Activated CD8-positive, alpha-beta memory T cell treated with anti-CD3 and anti-CD28 coated beads, Interleukin-2, amount 50 U/mL, for 24 hours (primary cell): ENCODE results near the gene BABAM2.
"Not testable (repeated sequence)": the region's sequence is repeated elsewhere in the genome, so short reads cannot be mapped to it uniquely, and the experiment has no call there.

Experiments used
- DNase-seq: peaks from one replicate; pipeline ENCODE4 v3.0.0-alpha.2; 2020; ENCODE audit errors: extremely low read depth

The BABAM2 gene

DNA sequence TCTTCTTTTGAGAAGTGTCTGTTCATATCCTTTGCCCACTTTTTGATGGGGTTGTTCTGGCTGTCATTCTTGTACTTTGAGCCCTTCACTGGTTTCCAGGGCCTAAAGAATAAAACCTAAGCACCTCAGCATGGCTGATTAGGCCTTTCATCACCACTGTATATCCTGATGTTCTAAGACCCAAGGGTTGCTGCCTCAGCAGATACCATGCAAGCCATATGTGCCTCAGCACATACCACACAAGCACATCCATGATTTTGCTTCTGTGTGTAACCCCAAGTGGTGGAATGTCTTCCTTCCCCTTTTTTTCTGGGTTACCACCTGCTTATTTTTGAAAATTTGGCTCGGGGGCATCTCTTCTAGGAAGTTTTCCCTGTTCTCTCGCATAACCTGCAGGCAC lies 11.7 kb upstream of the BABAM2 start:
- DNase-seq = no peak

DNA sequence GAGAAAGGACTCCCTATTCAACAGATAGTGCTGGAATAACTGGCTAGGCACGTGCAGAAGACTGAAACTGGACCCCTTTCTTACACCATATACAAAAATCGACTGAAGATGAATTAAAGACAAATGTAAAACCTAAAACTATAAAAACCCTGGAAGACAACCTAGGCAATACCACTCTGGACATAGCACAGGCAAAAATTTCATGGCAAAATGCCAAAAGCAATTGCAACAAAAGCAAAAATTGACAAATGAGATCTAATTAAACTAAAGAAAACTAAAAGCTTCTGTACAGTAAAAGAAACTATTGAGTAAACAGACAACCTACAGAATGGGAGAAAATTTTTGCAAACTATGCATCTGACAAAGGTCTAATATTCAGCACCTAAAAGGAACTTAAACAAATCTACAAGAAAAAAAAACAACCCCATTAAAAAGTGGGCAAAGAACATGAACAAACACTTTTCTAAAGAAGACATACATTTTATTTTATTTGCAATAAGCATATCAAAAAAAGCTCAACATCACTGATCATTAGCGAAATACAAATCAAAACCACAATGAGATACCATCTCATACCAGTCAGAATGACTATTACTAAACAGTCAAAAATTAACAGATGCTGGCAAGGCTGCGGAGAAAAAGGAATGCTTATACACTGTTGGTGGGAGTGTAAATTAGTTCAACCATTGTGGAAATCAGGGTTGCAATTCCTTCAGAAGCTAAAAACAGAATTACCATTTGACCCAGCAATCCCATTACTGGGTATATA lies 8.5 kb upstream of the BABAM2 start:
- DNase-seq = not testable (repeated sequence)

DNA sequence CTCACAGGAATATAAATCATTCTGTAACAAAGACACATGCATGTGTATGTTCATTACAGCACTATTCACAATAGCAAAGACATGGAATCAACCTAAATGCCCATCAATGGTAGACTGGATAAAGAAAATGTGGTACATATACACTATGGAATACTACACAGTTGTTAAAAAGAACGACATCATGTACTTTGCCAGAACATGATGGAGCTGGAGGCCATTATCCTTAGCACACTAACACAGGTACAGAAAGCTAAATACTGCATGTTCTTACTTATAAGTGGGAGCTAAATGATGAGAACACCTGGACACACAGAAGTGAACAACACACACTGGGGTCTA lies 8.0 kb upstream of the BABAM2 start:
- not testable (repeated sequence) for DNase-seq

DNA sequence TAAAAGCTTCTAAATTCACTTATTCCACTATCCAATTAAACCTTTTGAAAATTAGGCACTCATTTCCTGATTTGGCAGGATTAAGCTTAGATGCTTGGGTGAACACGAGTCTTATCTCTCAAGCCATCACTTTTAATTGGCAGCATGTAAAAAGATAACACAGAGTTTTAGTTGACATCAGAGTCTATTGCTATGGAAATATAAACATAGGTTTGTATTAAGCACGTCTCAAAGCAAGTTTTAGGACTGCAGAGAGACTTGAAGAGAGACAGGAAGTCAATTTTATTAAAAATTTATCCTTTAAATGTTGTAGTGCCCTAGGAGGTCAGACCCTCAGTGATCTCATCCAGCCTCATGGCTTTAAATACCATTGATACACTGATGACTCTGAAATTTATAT lies 5.9 kb upstream of the BABAM2 start:
- DNase-seq = no peak

DNA sequence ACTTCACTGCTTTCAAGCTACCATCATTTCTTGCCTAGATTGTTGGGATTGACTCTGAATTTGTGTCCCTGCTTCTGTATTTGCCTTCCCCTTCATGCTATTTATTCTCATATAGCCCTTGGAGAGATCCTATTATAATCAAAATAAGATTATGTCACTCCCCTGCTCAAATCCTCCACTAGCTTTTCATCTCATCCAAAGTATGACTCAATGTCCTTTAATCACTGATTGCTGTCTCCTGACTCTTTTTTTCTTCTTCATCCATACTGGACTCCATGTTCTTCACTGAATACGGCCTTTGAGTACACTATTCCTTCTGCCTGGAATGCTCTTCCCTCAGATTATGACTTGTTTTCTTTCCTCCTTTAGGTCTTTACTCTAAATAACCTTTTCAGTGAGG lies 5.3 kb upstream of the BABAM2 start:
- DNase-seq = no peak

DNA sequence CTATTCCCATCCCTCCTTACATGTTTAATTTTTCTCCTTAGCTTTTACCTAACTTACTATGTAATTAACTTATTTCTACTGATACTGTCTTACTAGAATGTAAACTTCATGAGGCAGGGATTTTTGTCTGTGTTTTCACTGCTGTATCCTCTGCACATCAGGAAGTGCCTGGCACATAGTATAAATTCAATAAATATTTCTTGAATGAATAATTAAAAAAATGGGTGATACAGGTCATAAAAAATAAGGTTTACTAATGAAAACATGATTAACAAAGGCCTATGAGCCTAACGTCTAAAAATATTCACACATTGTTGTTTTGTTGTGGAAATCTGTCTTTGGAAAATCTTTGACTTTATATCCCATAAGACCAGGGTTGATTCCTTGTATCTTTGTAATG lies 4.9 kb upstream of the BABAM2 start:
- no peak for DNase-seq

DNA sequence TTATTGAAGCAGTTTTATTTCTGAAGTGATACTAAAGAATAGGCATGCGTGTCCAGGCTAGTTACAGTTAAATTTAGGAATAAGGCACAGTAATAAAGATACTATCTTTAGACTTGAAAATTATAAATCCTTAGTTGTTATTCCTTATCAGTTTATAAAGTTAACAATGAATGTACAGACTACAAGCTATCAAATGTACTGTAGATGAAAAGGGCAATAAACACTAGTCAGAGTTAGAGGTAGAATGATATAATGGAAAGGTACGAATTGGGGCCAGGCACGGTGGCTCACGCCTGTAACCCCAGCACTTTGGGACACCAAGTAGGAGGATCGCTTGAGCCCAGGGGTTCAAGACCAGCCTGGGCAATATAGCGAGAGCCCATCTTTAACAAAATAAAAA lies 4.2 kb upstream of the BABAM2 start:
- DNase-seq = no peak

DNA sequence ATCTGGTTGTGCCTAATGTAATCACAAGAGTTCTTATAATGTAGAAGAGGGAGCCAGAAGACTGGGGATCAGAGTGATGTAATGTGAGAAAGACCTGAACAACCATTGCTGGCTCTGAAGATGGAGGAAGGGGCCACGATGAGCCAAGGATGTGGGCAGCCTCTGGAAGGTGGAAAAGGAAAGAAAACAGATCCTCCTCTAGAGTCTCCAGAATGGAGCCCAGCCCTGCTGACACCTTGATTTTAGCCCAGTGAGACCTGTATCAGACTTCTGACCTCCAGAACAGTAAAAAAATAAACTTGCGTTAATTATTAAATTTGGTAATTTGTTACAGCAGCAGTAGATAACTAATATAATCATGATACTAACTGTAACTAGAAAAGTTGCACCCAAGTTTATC lies 3.4 kb upstream of the BABAM2 start:
- no peak for DNase-seq

DNA sequence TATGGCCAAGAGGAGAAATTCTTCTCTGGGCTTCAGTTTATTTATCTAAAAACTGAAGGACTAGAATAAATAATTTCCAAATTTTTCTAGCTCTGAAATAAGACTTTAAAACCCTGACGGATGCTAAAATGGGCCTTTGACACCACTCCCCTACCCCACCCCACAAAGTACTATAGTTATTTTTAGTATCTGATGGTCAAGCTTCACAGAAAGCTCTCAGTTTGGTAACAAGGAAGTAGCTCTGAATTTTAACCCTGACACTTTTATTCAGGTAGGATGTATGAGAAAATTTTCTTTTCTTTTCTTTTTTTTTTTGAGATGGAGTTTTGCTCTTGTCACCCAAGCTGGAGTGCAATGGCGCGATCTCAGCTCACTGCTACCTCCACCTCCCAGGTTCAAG lies 2.7 kb upstream of the BABAM2 start:
- DNase-seq = no peak

DNA sequence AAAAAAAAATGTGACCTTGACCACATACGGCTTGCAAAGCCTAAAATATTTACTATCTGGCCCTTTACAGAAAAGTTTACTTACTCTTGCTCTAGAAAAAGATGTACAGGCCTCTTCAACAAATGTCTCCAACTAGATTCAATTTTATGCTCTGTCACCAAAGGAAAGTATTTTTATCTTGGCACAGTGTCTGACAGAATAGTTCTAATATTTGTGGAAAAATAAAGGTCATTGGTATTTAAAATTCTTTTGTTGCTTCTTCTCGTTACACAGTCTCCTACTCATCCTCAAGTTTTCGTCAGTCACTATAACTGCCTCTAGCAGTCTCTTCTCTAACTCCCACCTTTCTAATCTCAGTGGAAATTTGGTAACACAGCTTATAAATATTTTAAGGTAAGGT lies 1.7 kb upstream of the BABAM2 start:
- DNase-seq = no peak

DNA sequence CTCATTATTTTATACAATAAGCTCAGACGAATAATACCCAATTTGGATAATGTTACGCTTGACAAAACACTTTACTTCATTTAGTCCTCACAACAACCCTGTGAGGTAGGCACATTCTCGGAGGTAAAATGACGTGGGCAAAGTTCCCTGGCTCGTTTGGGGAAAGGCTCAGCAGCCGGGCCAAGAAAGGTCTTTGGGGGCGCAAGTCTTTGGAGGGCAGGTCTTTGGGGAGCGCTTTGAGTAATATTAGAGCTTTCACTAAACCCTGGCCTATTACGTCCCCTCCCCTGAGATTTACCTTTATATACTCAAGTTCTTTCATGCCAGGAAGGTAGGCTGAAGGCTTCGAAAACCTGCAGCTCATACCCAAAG lies 769 bp upstream of the BABAM2 start:
- DNase-seq = no peak

DNA sequence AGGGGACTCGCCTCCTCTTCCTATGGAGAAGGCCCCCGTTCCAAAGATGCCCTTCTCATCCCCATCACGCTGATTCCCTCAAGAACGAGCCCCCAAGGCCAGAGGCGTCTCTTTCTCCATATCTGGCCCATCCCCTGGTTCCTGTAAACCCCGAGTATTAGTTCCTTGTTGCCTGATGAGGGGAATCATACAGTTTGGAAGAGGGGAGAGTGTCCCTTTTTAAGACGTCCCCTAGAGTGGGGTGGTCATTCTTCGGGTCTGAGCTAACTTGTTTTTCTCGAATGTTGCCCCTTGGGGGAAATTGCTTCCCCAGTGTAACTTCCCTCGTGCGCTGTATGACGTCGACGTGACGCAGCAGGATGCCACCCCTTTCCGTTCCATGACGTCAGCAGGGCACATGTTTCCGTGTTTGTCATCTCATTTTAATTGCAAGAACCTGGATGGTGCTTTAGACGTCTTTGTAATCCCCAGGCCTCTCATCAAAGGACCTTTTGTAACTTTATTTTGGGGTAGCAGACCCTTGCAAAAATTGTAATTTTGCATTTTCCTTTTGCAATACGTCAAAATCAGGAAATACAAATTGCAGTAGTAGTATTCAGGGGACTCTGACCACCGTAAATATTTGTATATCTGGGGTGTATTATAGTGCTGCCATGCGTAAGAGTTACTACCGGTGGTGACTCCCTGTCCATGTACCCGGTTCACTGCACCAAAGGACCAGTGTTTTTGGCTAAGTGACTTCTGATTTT lies 569 bp downstream of the BABAM2 start:
- peak; percentile 81 for DNase-seq

DNA sequence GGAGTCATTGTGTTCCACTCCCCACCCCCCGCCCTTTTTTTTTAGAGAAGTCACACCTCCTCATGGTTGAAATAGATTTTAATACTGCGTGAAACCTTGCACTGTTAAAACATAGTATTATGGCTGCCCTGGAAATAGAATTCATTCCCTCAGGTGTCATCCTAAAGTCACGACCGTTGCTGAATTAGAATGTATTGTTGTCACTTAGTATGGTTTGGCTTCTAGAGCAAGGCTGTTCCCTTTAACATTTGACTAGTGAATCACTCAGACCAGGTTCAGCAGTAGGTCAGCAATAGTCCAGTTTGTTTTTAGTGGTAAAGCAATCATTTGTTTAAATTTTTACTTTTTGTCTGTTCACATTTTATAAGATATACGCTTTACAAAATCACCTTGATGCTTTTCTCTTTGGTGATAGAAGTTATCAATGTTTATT lies 1.2 kb downstream of the BABAM2 start:
- DNase-seq = no peak

DNA sequence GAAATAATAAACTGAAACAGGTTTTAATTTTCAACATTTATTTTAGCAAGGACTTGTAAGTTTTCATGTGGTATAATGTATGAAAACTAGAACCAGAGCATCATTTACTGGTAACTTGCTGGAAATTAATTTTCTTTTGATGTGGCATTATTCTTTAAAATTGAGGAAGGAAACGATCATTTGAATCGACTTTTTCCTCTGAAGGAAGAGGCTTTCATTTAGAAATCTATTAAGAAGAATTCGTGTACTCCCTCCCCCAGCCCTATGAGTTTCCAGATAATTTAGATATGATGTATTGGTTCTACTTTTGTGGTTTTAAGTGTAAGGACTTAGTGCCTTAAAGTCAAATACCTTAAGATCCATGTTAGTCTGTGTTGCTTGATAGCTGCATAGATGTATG lies 2.5 kb downstream of the BABAM2 start:
- DNase-seq = no peak

DNA sequence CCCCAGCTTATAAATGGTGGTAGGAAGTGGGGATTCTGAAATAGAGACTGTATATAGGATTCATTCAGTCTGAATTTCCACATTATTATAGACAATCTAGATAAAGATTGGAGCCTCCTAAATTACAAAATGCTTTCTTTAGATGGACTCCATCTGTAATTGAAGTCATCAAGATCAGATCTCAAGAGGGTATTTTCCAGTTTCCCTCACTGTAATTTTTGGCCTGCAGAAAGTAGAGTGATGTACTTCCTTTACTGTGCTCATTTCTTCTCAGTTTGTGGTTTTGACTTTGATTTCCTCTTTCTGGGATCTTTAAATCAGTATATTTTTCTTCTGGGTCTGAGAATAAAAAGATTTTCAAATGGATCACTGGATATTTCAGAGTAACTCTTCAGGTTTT lies 7.2 kb downstream of the BABAM2 start:
- DNase-seq = no peak

DNA sequence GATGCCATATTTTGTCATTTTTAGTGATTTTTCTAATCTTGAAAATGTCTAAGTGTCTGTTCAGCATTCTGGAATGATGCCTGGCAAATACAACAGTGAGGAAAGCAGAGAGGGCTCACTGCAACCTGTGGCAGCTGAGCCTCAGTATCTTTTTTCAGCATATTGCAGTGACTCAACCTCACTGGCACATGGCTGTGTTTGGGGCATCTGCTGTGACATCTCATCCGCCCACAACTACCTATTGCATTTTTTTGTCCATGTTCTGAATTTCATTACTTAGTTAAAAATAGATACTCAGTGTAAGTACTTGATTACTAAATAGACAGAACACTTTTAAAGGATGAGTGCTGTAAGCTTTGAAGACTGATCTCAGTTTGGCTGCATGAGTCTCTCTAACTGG lies 10.7 kb downstream of the BABAM2 start:
- no peak for DNase-seq

DNA sequence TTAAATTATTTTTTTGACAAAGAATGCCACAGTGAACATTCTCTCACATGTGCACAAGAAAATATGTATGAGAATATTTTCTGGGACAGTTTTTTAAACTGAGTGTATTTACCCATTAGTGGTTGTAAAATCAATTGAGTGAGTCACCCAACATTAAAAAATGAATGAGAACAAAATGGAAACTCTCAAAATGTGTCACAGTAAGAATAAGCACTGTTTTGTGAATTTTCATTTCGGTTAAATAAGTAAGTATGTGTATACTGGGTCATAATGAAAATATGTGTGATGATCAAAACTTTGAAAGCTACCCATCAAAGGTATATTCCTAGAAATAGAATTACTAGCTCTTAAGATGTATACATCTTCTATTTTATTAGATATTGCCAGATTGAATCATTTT lies 11.6 kb downstream of the BABAM2 start:
- no peak for DNase-seq

DNA sequence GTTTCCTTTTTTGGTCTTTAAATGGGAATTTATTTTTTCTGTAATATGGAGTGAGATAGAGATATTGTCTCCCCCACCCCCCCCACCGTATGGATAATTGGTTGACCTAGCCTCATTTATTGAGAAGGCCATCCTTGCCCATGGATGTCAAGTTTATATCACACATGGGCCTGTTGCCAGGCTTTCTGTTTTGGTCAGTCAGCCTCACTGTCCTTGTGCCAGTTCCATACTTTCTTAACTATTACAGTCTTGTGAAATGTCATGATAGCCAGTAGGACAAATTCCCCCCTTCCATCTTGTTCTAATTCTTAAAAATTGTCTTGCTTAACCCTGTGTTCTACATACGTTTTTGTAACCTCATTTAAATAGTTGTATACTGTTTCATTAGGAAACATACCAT lies 12.5 kb downstream of the BABAM2 start:
- DNase-seq = no peak

DNA sequence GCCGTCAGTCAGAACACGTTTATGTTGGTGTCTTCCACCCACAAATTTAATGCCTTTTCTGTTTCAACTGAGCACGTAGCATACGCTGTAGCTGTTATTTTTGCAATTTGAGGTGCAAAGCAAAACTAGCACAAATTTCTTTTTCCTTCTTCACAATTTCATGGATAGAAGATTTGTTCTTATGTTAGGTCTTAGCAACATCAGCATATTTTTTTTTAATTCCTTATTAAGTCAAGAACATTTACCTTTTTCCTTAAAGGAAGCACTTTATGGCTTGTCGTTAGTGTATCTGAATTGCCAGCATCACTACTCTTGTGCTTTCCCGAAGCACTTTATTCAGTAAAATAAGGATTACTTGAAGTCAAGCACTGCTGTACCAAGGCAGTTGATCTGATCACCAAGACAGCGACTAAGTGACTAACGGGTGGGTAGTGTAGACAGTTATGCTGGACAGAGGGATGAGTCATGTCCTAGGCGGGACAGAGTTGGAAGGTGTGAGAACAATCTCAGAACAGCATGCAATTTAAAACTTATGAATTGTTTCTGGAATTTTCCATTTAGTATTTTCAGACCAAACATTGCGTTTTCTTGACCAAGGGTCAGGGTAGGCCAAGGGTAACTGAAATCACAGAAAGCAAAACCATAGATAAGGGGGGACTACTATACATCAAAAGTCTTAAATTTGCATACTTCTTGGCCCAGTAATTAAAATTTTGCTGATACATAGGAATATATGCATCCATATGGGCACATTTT lies 13.3 kb downstream of the BABAM2 start:
- no peak for DNase-seq

DNA sequence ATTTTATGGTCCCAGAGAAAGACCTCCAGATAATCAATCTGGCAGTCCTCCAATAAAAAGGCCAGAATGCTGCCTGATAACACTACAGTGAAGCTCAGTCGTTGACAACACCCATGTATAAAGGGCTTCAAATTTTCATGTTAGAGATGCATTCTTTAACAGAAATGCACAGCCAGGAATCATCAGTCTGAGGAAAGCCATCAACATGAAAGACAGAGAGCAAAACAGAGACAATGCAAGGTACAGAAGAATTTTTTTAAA lies 13.8 kb downstream of the BABAM2 start:
- DNase-seq = no peak

DNA sequence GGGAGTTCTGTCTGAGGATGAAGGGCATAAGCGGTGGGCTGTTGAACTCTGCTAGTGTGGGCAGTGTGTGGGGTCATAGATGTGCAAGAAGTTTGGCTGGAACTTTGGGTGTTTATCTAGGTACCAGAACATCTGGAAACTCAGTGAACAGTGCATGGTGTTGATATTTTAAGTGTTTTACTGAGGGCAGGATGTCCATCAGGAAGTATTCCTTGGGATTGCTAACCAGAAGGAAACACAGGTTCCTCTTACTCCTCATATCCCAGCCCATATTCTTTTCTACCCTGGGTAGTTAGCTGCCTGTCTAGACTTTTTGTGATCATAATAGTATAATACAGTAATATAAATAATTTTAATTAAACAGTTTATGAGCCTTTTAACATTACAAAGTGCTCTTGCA lies 15.5 kb downstream of the BABAM2 start:
- no peak for DNase-seq

DNA sequence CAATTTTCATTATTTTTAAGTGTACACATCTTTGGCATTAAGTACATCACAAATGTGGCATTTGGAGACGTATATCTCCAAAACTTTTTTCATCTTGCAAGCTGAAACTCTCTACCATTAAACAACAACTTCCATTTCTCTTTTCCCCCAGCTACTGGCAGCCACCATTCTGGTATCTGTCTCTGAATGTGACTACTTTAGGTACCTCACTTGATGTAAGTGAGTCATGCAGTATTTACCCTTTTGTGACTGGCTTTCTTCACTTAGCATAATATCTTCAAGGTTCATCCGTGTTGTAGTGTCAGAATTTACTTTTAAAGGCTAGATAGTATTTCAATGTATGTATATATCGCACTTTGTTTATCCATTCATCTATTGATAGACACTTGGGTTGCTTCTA lies 17.0 kb downstream of the BABAM2 start:
- no peak for DNase-seq

DNA sequence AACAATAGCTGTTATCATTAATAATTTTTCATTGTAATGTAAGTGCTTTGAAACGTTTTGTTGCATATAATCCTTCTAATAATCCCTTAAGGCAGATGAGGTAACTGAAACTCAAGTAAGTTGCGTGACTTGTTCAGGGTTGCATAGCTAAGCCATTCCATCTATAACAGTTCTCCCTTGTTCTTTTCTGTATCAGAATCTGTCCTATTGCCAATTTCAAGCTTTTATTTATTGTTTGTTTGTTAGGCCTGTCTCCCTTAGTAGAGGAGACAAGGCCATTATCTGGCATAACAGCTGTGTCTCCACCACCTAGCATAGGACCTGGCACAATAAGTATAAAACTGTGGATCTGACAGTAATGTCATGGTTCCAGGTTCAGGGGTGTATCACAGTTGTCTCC lies 19.4 kb downstream of the BABAM2 start:
- no peak for DNase-seq
